K562 (cell line): ENCODE data around the gene ART4. TPM values are rescaled to one million over a fixed set of nuclear protein-coding genes. Genes with fewer than 3 reads are reported as not detected.

Source experiments
- DMBX1 ChIP-seq: fragments of 250-450 bp; sonication (Bioruptor Pico); IDR thresholded peaks from 2 replicates; pipeline ENCODE4 v1.8.0; 2022; ENCODE audit warnings: inconsistent platforms, mild to moderate bottlenecking, moderate library complexity, borderline replicate concordance
- EWSR1 ChIP-seq: fragments of 450-650 bp; IDR thresholded peaks from 2 replicates; pipeline ENCODE4 v1.6.1; 2018; ENCODE audit warnings: borderline replicate concordance, mild to moderate bottlenecking, low read depth, moderate library complexity; ENCODE audit not compliant: partially characterized antibody
- FOSL1 ChIP-seq: fragments of 200-800 bp; sonication (Bioruptor generic); conservative IDR thresholded peaks from 2 replicates; pipeline ENCODE4 v1.6.1; 2016; ENCODE audit warnings: missing genetic modification characterization, missing compliant biosample characterization
- JUN ChIP-seq, 2 experiments: sonication (generic) in 1 of 2; formaldehyde crosslinking in 1 of 2; IDR thresholded peaks; 2 replicates each; pipeline versions ENCODE4 v1.6.1 to v1.8.0; 2012 to 2022; ENCODE audit warnings: borderline replicate concordance in 2 of 2, mild to moderate bottlenecking in 2 of 2, improper control_type of control experiment in 1 of 2, low read depth in 1 of 2, low read length in 1 of 2, missing genetic modification reagents in 1 of 2
- MAZ ChIP-seq, 2 experiments: fragments of 450-650 bp in 1 of 2; sonication (generic) in 1 of 2; formaldehyde crosslinking; IDR thresholded peaks in 1 of 2; conservative IDR thresholded peaks in 1 of 2; 2 replicates each; pipeline versions ENCODE4 v1.4.0 to v1.5.0; 2020; ENCODE audit warnings: mild to moderate bottlenecking in 1 of 2, missing genetic modification reagents in 1 of 2
- MED1 ChIP-seq: sonication (generic); formaldehyde crosslinking; IDR thresholded peaks from 2 replicates; pipeline ENCODE4 v1.8.1; 2023; ENCODE audit warnings: missing genetic modification reagents, borderline replicate concordance
- MNT ChIP-seq, 2 experiments: fragments of 450-650 bp; conservative IDR thresholded peaks; 2 replicates each; pipeline ENCODE4 v1.6.1; 2017; ENCODE audit warnings: mild to moderate bottlenecking in 2 of 2, moderate library complexity in 2 of 2
- NFE2L1 ChIP-seq: fragments of 450-650 bp; IDR thresholded peaks from 2 replicates; pipeline ENCODE4 v1.6.1; 2016; ENCODE audit warnings: missing genetic modification characterization, low read depth, mild to moderate bottlenecking, missing compliant biosample characterization, moderate library complexity, borderline replicate concordance
- NFRKB ChIP-seq: fragments of 450-650 bp; IDR thresholded peaks from 2 replicates; pipeline ENCODE4 v1.6.1; 2016; ENCODE audit warnings: low read depth
- PBX2 ChIP-seq, 2 experiments: IDR thresholded peaks in 1 of 2; conservative IDR thresholded peaks in 1 of 2; 2 replicates each; pipeline ENCODE4 v1.6.1; 2016; ENCODE audit warnings: low read depth in 2 of 2, mild to moderate bottlenecking in 1 of 2, missing compliant biosample characterization in 1 of 2, missing genetic modification characterization in 1 of 2, moderate library complexity in 1 of 2
- SMAD2 ChIP-seq: fragments of 150-350 bp; IDR thresholded peaks from 2 replicates; pipeline ENCODE4 v1.6.1; 2014; ENCODE audit warnings: low read depth, mild to moderate bottlenecking, low read length
- SNIP1 ChIP-seq: fragments of 450-650 bp; IDR thresholded peaks from 2 replicates; pipeline ENCODE4 v1.7.1; 2017; ENCODE audit warnings: low read depth, mild to moderate bottlenecking
- TCF7L2 ChIP-seq: fragments of 150-350 bp; IDR thresholded peaks from 2 replicates; pipeline ENCODE4 v1.6.1; 2016; ENCODE audit warnings: low read depth, mild to moderate bottlenecking, low read length, moderate library complexity
- ZFP91 ChIP-seq: sonication (generic); formaldehyde crosslinking; IDR thresholded peaks from 2 replicates; pipeline ENCODE4 v1.8.0; 2022; ENCODE audit warnings: mild to moderate bottlenecking, missing genetic modification reagents
- ZHX1 ChIP-seq: fragments of 150-350 bp; conservative IDR thresholded peaks from 2 replicates; pipeline ENCODE4 v1.6.1; 2014; ENCODE audit warnings: low read length
- ZNF175 ChIP-seq: fragments of 200-800 bp; sonication (Bioruptor generic); IDR thresholded peaks from 2 replicates; pipeline ENCODE4 v1.6.1; 2016; ENCODE audit warnings: low read depth, mild to moderate bottlenecking, missing genetic modification characterization, missing compliant biosample characterization
- ZNF23 ChIP-seq: fragments of 250-450 bp; sonication (Bioruptor Pico); IDR thresholded peaks from 2 replicates; pipeline ENCODE4 v1.4.0; 2020; ENCODE audit warnings: mild to moderate bottlenecking
- ZNF699 ChIP-seq: fragments of 250-450 bp; sonication (Bioruptor Pico); IDR thresholded peaks from 2 replicates; pipeline ENCODE4 v1.8.0; 2021; ENCODE audit warnings: mild to moderate bottlenecking, moderate library complexity; ENCODE audit not compliant: insufficient replicate concordance
- polyA plus RNA-seq, 8 experiments: library from polyadenylated mRNA; depleted of rRNA in 4 of 8; stranded (reverse) in 5 of 8; unstranded in 3 of 8; fragments of >200 nt; fragmentation: Nextera tagmentation in 2 of 8; fragmentation: Illumina TruSeq in 1 of 8; extraction: Ambion mirVana in 2 of 8; extraction: Trizol in 1 of 8; gene quantifications; 2 replicates each; pipeline versions ENCODE4 v1.2.1 to v1.2.3, GENCODE V29; 2011 to 2014; ENCODE audit warnings: inconsistent platforms in 1 of 8, missing spikeins in 1 of 8
- total RNA-seq, 7 experiments: library from RNA; depleted of rRNA in 6 of 7; stranded (reverse); fragments of >200 nt in 6 of 7; fragmentation: Illumina TruSeq in 2 of 7; extraction: Trizol in 2 of 7; gene quantifications; 2 replicates each; pipeline versions ENCODE4 v1.2.1 to v1.2.3, GENCODE V29; 2011 to 2021; ENCODE audit warnings: low replicate concordance in 1 of 7

The ART4 gene
- total and polyA plus RNA-seq, 9 of the 15 experiments (the other 6 are each of a cell fraction or from before 2014, with no cell fraction given), result 0.07 TPM; not detected in 8

- no peak for TF ChIP-seq ZFP91 (CRISPR knock-in tag)
- TF ChIP-seq TCF7L2, result no peak
- no peak for TF ChIP-seq NFE2L1 (tag)
- no peak for TF ChIP-seq SNIP1
- TF ChIP-seq ZHX1, result no peak
- no peak for TF ChIP-seq EWSR1
- 0 out of 2 replicates have a peak, but pooled peaks have one; percentile 17 for TF ChIP-seq FOSL1
- no peak for TF ChIP-seq ZNF699 (CRISPR knock-in tag)
- TF ChIP-seq SMAD2, result no peak
- TF ChIP-seq MNT (conservative IDR thresholded peaks at IDR 0.05), result 0 out of 4 replicates have a peak, but pooled peaks of 1 of the 2 experiments have one; percentile 14
- no peak for TF ChIP-seq PBX2 (CRISPR knock-in tag; IDR thresholded peaks at IDR 0.05; ENCODE audit: low read depth)
- TF ChIP-seq PBX2 (tag; conservative IDR thresholded peaks at IDR 0.05; ENCODE audit: low read depth), result 0 out of 2 replicates have a peak, but pooled peaks have one; percentile 15
- no peak for TF ChIP-seq MAZ (CRISPR knock-in tag; conservative IDR thresholded peaks at IDR 0.05 in 1 of 2, IDR thresholded peaks at IDR 0.05 in 1 of 2)
- no peak for TF ChIP-seq DMBX1 (CRISPR knock-in tag)
- TF ChIP-seq ZNF175 (CRISPR knock-in tag), result no peak
- no peak for TF ChIP-seq ZNF23
- no peak for TF ChIP-seq JUN (IDR thresholded peaks at IDR 0.05; ENCODE audit: borderline replicate concordance, low read depth, low read length)
- no peak for TF ChIP-seq JUN (CRISPR knock-in tag; IDR thresholded peaks at IDR 0.05; ENCODE audit: borderline replicate concordance)
- TF ChIP-seq MED1, result no peak
- no peak for TF ChIP-seq NFRKB
These were observed at the start of gene ART4 (continued) for GRCh38 chr12:14843425-14843887.
